HPDE6-E6E7 (cell line): ENCODE results near the gene KMT2E.
"Not testable (repeated sequence)": the region's sequence is repeated elsewhere in the genome, so short reads cannot be mapped to it uniquely, and the experiment has no call there.

Source experiments
- DNase-seq: peaks from one replicate; pipeline ENCODE4 v3.0.0; 2011; ENCODE audit warnings: missing footprints; ENCODE audit errors: extremely low spot score

Gene KMT2E

GRCh38 chr7:105027176-105027853, 13.3 kb downstream of the KMT2E start:
- no peak for DNase-seq

DNA sequence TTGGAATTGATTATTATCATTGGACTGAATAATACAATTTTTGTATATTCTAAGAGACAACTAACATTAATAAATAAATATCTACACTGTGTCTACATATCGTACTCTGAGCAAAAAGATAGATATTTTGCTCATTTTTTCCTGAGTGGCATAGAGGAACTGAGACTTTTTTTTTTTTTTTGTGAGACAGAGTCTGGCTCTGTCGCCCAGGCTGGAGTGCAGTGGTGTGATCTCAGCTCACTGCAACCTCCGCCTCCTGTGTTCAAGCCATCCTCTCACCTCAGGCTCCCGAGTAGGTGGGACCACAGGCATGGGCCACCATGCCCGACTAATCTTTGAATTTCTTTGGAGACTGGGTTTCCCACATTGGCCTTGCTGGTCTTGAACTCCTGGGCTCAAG, 14.0 kb downstream of the KMT2E start:
- DNase-seq, result no peak

- not testable (repeated sequence) for DNase-seq
Measured at GRCh38 chr7:105028941-105029340, 14.9 kb downstream of the KMT2E start.

GRCh38 chr7:105030447-105030846, 16.4 kb downstream of the KMT2E start:
- no peak for DNase-seq

DNA sequence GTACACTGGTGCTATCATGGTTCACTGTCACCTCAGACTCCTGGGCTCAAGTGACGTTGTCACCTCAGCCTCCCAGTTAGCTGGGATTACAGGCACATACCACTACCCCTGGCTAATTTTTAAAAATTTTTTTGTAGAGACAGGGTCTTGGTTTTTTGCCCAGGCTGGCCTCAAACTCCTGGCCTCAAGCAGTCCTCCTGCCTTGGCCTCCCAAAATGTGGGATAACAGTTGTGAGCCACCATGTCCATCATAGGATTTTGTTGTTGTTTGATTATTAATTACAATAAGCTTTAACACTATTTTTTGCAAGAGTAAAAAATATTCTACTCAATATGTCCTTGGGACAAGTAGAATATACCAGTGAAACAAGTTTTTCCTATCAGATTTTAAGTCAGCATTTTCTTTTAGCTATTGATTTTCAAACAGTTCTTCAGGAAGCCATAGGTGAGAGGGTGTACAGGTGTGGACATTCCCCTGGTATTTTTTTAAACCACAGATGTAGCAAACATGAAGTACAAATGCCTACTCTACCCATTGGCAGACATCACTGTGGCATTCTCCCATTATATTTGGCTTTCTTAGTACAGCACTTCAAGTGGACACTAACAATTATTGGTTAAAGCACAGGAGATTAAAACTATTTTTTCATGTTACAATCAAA, 18.7 kb downstream of the KMT2E start:
- DNase-seq, result no peak

DNA sequence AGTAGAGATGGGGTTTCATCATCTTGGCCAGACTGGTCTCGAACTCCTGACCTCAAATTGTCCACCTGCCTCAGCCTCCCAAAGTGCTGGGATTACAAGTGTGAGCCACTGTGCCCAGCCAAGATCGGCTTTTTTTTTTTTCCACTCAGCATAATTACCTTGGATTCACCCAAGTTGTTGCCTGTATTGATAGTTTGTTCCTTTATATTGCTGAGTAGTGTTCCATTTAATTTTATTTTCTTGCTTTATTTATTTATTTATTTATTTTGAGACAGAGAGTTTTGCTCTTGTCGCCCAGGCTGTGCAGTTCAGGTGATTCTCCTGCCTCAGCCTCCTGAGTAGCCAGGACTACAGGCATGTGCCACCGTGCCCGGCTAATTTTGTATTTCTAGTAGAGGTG, 21.3 kb downstream of the KMT2E start:
- DNase-seq, result no peak

- no peak for DNase-seq
Measured at GRCh38 chr7:105036217-105037168, 22.5 kb downstream of the KMT2E start.

DNA sequence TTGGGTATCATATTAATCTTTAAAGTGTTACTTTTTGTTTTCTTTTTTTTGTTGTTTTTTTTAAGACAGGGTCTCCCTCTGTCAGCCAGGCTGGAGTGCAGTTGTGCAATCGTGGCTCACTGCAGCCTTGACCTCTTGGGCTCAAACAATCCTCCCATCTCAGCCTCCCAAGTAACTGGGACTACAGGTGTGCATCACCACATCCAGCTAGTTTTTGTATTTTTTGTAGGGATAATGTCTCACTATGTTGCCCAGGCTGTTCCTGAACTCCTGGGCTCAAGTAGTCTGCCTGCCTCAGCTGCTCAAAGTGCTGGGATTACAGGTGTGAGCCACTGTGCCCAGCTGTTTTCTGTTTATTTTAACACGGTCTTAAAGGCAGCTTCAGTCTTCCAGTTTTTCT, 23.3 kb downstream of the KMT2E start:
- no peak for DNase-seq

GRCh38 chr7:105044449-105045070, 30.6 kb downstream of the KMT2E start:
- DNase-seq, result no peak

DNA sequence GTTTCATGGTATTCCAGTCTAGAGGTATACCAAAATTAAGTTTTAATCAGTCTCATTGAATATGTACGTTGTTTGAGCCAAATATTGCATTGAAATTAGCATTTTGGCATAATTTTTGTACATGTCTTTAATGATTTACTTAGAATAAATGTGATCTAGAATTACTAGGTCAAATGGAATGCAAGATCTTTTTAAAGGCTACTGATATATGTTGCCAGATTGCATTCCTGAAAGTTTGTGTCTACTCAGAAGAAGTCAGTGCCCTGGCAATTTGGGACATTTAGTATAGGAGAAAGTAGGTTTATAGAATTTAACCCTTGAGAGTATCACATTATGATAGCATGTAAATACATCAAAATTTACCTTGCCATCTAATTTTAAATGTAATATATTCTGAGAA, 32.4 kb downstream of the KMT2E start:
- no peak for DNase-seq

- DNase-seq, result no peak
Measured at GRCh38 chr7:105047932-105048331, 33.9 kb downstream of the KMT2E start.

DNA sequence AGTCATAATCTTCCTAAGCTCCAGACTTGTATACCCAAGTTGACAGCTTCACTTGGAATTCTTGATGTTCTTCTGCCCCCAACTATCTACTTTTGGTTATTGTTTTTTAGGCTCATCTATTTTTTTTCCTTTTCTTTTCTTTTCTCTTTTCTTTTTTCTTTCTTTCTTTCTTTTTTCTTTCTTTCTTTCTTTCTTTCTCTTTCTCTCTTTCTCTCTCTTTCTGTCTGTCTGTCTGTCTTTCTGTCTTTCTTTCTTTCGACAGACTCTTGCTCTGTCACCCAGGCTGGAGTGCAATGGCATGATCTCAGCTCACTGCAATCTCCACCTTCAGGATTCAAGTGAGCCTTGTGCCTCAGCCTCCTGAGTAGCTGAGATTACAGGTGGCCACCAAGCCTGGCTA, 36.5 kb downstream of the KMT2E start:
- DNase-seq, result no peak

GRCh38 chr7:105050899-105051298, 36.9 kb downstream of the KMT2E start:
- not testable (repeated sequence) for DNase-seq

DNA sequence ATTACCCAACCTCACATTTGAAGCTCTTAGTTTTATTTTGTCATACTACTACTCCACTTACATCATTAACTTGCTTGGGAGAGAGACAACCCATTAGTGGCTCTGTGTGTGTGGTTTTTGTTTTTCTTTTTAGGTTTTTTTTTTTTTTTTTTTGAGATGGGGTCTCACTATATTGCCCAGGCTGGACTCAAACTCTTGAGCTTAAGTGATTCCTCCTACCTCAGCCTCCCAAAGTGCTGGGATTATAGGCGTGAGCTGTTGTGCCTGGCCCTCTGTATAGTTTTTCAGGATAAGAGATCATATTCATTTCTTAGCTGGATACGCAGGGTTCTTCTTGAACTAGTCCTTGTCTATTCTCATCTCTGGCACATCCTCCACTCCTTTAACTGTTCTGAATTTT, 41.1 kb downstream of the KMT2E start:
- DNase-seq, result no peak

GRCh38 chr7:105055621-105056020, 41.6 kb downstream of the KMT2E start:
- DNase-seq, result no peak

- no peak for DNase-seq
Measured at GRCh38 chr7:105057472-105057871, 43.5 kb downstream of the KMT2E start.

DNA sequence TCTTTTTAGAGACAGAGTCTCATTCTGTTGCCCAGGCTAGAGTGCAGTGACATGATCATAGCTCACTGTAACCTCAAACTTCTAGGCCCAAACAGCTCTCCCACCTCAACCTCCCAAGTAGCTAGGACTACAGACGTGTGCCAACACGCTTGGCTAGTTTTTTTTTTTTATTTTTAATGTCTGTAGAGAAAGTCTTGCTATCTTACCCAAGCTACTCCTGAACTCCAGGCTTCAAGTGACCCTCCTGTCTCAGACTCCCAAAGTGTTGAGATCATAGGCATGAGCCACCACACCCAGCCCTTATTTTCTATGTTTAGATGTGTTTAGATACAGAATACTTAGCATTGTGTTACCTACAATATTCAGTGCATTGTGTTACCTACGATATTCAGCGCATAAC, 46.4 kb downstream of the KMT2E start:
- DNase-seq, result no peak

GRCh38 chr7:105060923-105061322, 46.9 kb downstream of the KMT2E start:
- DNase-seq, result no peak

DNA sequence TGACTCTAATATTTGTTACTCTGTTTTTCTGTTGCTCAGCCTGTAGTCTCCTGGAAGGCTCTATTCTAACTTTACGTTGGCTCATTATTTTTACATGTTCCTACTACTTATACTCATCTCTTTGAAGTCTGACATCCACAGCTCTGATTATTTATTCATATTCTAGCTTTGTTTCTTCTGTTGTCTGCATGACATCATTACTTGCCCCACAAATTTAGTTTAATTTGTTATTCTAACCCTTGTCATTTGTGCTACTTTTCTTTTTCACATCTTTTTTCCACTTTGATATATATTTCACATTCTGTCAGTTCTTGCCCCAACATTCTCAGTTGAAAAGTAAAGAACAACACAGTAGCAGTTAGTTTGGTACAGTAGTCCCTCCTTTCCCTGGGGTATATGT, 51.1 kb downstream of the KMT2E start:
- DNase-seq, result no peak

GRCh38 chr7:105067691-105068090, 53.7 kb downstream of the KMT2E start:
- no peak for DNase-seq

GRCh38 chr7:105068886-105069285, 54.9 kb downstream of the KMT2E start:
- no peak for DNase-seq

DNA sequence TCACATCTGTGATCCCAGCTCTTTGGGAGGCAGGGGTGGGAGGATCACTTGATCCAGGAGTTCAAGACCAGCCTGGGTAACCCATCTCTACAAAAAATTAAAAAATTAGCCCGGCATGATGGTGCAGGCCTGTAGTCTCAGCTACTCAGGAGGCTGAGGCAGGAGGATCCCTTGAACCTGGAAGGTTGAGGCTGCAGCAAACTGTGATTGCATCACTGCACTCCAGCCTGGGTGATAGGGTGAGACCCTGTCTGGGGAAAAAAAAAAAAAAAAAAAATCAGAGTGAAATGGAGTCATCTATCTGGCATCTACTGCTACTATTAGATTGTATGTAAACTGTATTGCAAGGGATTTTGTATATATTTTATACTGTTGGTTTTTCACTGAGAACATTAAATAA, 59.1 kb downstream of the KMT2E start:
- DNase-seq, result no peak
